ENCODE results near the gene POU3F4. TPM values are rescaled to one million over a fixed set of nuclear protein-coding genes. Genes with fewer than 3 reads are reported as not detected.

The POU3F4 gene
- total RNA-seq: not detected in 2 replicates
- not detected in 2 replicates for polyA plus RNA-seq
- polyA plus RNA-seq (2011; cell fraction: cytosol; rRNA removed): not detected in 2 replicates
- not detected in 2 replicates for polyA plus RNA-seq (2011; cell fraction: nucleus; rRNA removed)
- not detected in 2 replicates for polyA plus RNA-seq (2012)
- not detected in 2 replicates for polyA minus RNA-seq
- polyA minus RNA-seq (2011; cell fraction: cytosol; rRNA and poly(A)+ RNA removed): not detected
- polyA minus RNA-seq (2011; cell fraction: nucleus; rRNA and poly(A)+ RNA removed): not detected in 2 replicates
- not detected for Bru-seq, nascent RNA
- BruChase-seq, experiment 1, labeled RNA remaining after a 6-hour chase: not detected
- BruChase-seq, experiment 2, labeled RNA remaining after a 2-hour chase: not detected
- long read RNA-seq: 0 reads

DNA sequence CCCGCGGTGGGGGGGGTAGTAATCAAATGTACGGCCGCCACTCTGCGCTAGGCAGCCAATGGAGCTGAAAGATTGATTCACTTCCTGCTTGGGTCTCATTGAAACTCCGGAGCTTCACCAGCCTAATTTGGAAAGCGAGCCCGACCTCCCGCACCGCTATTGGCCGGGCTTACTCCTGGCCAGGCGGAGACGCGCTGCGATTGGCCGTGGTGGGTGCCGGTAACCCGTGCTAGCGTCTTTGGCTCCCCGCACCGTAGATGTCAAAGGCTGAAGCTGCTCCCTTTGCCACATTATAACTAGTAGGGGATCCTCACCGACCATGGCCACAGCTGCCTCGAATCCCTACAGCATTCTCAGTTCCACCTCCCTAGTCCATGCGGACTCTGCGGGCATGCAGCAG is at the start of gene POU3F4:
Gene POU3F4 (plus strand): TSS at position 285 of the 400 bp plus-strand sequence. CDS start 35 bp downstream, at position 320.
- no peak within 1 kb of the TSS for H2AFZ ChIP-seq (ENCODE audit: low read depth, low read length)
- DNase-seq (ENCODE audit: low read depth, low spot score) (no peak), FAIRE-seq (no peak)
- no peaks in the 10 kb centered on the region for H3K4me1 ChIP-seq (ENCODE audit: control insufficient read depth, extremely low read depth, insufficient read depth, low read length)
- no peak within 1 kb of the TSS for H3K4me3 ChIP-seq (replicated peaks in 1 of 3; ENCODE audit: insufficient read depth in 1 of 3, low read depth in 1 of 3, low read length in 3 of 3)
- H3K9me1 ChIP-seq (replicated peaks; ENCODE audit: control insufficient read depth, extremely low read depth, insufficient read depth, low read length): no peaks in the 10 kb centered on the region
- H3K9ac ChIP-seq (replicated peaks; ENCODE audit: extremely low read depth, insufficient read depth, low read length): no peak within 1 kb of the TSS
- no peaks in the 10 kb centered on the region for H3K36me3 ChIP-seq (ENCODE audit: control insufficient read depth in 2 of 2, extremely low read depth in 1 of 2, insufficient read depth in 2 of 2, low read length in 2 of 2)
- intact Hi-C loops (cut with micrococcal nuclease): no loop called here
- no TSS peak for BruUV-seq (replicated peaks)
- ChIA-PET POLR2A (no interaction called here), CTCF (no interaction called here)
- no peaks in the 10 kb centered on the region for H4K20me1 ChIP-seq (replicated peaks; ENCODE audit: control insufficient read depth, extremely low read depth, insufficient read depth, low read length)
- no peaks in the 10 kb centered on the region for H3K27me3 ChIP-seq (ENCODE audit: control insufficient read depth in 2 of 2, insufficient read depth in 2 of 2, low read length in 2 of 2)
- no peak within 1 kb of the TSS for H3K4me2 ChIP-seq (ENCODE audit: insufficient read depth, low read length)
- no peak for TF ChIP-seq MYC (IDR thresholded peaks at IDR 0.05; ENCODE audit: low read depth, low read length)
- TF ChIP-seq POLR2A (IDR thresholded peaks at IDR 0.05; ENCODE audit: low read depth, low read length): no peak
- no peak for TF ChIP-seq JUN (IDR thresholded peaks at IDR 0.05; ENCODE audit: borderline replicate concordance, insufficient read depth, insufficient read length, low read depth)
- TF ChIP-seq, protein P1, sequence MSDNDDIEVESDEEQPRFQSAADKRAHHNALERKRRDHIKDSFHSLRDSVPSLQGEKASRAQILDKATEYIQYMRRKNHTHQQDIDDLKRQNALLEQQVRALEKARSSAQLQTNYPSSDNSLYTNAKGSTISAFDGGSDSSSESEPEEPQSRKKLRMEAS (IDR thresholded peaks at IDR 0.05; ENCODE audit: insufficient read depth, insufficient read length): no peak
- no peak for TF ChIP-seq POLR2AphosphoS5 (IDR thresholded peaks at IDR 0.05; ENCODE audit: insufficient read depth, low read depth, low read length)
- TF ChIP-seq, protein P2, sequence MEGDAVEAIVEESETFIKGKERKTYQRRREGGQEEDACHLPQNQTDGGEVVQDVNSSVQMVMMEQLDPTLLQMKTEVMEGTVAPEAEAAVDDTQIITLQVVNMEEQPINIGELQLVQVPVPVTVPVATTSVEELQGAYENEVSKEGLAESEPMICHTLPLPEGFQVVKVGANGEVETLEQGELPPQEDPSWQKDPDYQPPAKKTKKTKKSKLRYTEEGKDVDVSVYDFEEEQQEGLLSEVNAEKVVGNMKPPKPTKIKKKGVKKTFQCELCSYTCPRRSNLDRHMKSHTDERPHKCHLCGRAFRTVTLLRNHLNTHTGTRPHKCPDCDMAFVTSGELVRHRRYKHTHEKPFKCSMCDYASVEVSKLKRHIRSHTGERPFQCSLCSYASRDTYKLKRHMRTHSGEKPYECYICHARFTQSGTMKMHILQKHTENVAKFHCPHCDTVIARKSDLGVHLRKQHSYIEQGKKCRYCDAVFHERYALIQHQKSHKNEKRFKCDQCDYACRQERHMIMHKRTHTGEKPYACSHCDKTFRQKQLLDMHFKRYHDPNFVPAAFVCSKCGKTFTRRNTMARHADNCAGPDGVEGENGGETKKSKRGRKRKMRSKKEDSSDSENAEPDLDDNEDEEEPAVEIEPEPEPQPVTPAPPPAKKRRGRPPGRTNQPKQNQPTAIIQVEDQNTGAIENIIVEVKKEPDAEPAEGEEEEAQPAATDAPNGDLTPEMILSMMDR (IDR thresholded peaks at IDR 0.05; ENCODE audit: extremely low read depth in 1 of 2, insufficient read depth in 1 of 2, low read depth in 1 of 2, low read length in 2 of 2): no peak
- no peak for TF ChIP-seq FOS (IDR thresholded peaks at IDR 0.05; ENCODE audit: borderline replicate concordance, insufficient read depth, low read length)
- TF ChIP-seq GATA2 (IDR thresholded peaks at IDR 0.05; ENCODE audit: insufficient read depth, insufficient read length, low read depth, low read length): no peak
- TF ChIP-seq EZH2 (IDR thresholded peaks at IDR 0.05; ENCODE audit: borderline replicate concordance, low read depth, low read length, severe bottlenecking): no peak
- no peak within 1 kb of the TSS for H3K27ac ChIP-seq (ENCODE audit: insufficient read depth, low read depth, low read length)
- no peaks in the 10 kb centered on the region for H3K9me3 ChIP-seq (replicated peaks; ENCODE audit: control insufficient read depth, insufficient read depth, low read length)
- dilution Hi-C loops (cut with MboI; ENCODE audit: extremely low pct_ligation_motif_present, low sequenced_read_pairs): no loop called here
- no peaks in the 10 kb centered on the region for H3K79me2 ChIP-seq (ENCODE audit: control insufficient read depth, insufficient read depth, low read length)
